IMR-90 (cell line): ENCODE measurements around the gene STIM1. TPM values are rescaled to one million over a fixed set of nuclear protein-coding genes. Genes with fewer than 3 reads are reported as not detected.
"Not testable (repeated sequence)": the region's sequence is repeated elsewhere in the genome, so short reads cannot be mapped to it uniquely, and the experiment has no call there.

Source experiments
- ATAC-seq: fragments of 200-7000 bp; cut with Tn5 transposase; 2 replicates; pipeline ENCODE4 v1.9.1; 2020; ENCODE audit warnings: low read depth, mild to moderate bottlenecking, moderate library complexity
- BruUV-seq: library from RNA; stranded (reverse); fragments of 400-500 nt; replicated peaks from 2 replicates; lab custom pipeline; 2021; lab: Mats Ljungman, UMichigan
- CTCF ChIA-PET: fragments of 300-600 bp; formaldehyde crosslinking; extraction: SDS; loops from one replicate; lab custom pipeline; 2021; ENCODE audit warnings: antibody characterized with exemption; lab: Yijun Ruan, JAX
- POLR2A ChIA-PET: fragments of 300-600 bp; sonication (Branson Sonifier 250); formaldehyde crosslinking; loops from one replicate; lab custom pipeline; 2022; ENCODE audit warnings: antibody characterized with exemption; ENCODE audit not compliant: unreplicated experiment; lab: Charles Lee
- DNase-seq: peaks from one replicate; pipeline ENCODE4 v3.0.0; 2013
- H2AFZ ChIP-seq: replicated peaks from 2 replicates; pipeline ENCODE3; 2013; ENCODE audit warnings: low read length, mild to moderate bottlenecking; ENCODE audit not compliant: poor library complexity
- H2AK5ac ChIP-seq: 2 replicates; pipeline ENCODE4 v1.6.1; 2013; ENCODE audit warnings: low read depth, low read length, inconsistent platforms
- H2AK9ac ChIP-seq: replicated peaks from 2 replicates; pipeline ENCODE3; 2013; ENCODE audit warnings: mild to moderate bottlenecking, low read depth, low read length, moderate library complexity; ENCODE audit not compliant: poor library complexity
- H2BK120ac ChIP-seq: 2 replicates; pipeline ENCODE4 v1.6.1; 2013; ENCODE audit warnings: low read depth, low read length, inconsistent platforms
- H2BK15ac ChIP-seq: 3 replicates; pipeline ENCODE4 v1.6.1; 2013; ENCODE audit warnings: low read depth, low read length, inconsistent platforms
- H2BK20ac ChIP-seq: 2 replicates; pipeline ENCODE4 v1.6.1; 2013; ENCODE audit warnings: low read depth, mild to moderate bottlenecking, inconsistent platforms, low read length, moderate library complexity
- H2BK5ac ChIP-seq: 2 replicates; pipeline ENCODE4 v1.6.1; 2013; ENCODE audit warnings: mild to moderate bottlenecking, low read depth, low read length, inconsistent platforms; ENCODE audit not compliant: poor library complexity, severe bottlenecking
- H3K14ac ChIP-seq: replicated peaks from 2 replicates; pipeline ENCODE4 v1.6.1; 2013; ENCODE audit warnings: low read depth, low read length, inconsistent platforms
- H3K18ac ChIP-seq: 2 replicates; pipeline ENCODE4 v1.6.1; 2013; ENCODE audit warnings: low read depth, low read length, control low read depth
- H3K23ac ChIP-seq: 2 replicates; pipeline ENCODE4 v1.6.1; 2013; ENCODE audit warnings: low read depth, low read length, inconsistent platforms
- H3K27ac ChIP-seq: 2 replicates; pipeline ENCODE4 v1.5.1; 2013; ENCODE audit warnings: mild to moderate bottlenecking, control low read depth, low read length; ENCODE audit not compliant: insufficient read depth
- H3K27me3 ChIP-seq: 2 replicates; pipeline ENCODE4 v1.6.1; 2013; ENCODE audit warnings: low read length; ENCODE audit not compliant: control insufficient read depth, insufficient read depth
- H3K36me3 ChIP-seq: 2 replicates; pipeline ENCODE4 v1.6.1; 2013; ENCODE audit warnings: low read length, mixed read lengths; ENCODE audit not compliant: control insufficient read depth, insufficient read depth
- H3K4ac ChIP-seq: 2 replicates; pipeline ENCODE4 v1.6.1; 2013; ENCODE audit warnings: low read depth, low read length, inconsistent platforms
- H3K4me1 ChIP-seq: 2 replicates; pipeline ENCODE4 v1.6.1; 2013; ENCODE audit warnings: low read length, mixed read lengths; ENCODE audit not compliant: control insufficient read depth, insufficient read depth
- H3K4me2 ChIP-seq: 2 replicates; pipeline ENCODE4 v1.6.1; 2013; ENCODE audit warnings: low read depth, mild to moderate bottlenecking, control low read depth, low read length, moderate library complexity
- H3K4me3 ChIP-seq: 2 replicates; pipeline ENCODE4 v1.5.1; 2013; ENCODE audit warnings: low read depth, mild to moderate bottlenecking, control low read depth, low read length, moderate library complexity; ENCODE audit not compliant: insufficient read depth
- H3K56ac ChIP-seq: 2 replicates; pipeline ENCODE4 v1.6.1; 2013; ENCODE audit warnings: low read length, inconsistent platforms; ENCODE audit not compliant: insufficient read depth; ENCODE audit errors: extremely low read depth
- H3K79me1 ChIP-seq, 2 experiments: 2 replicates each; pipeline ENCODE4 v1.6.1; 2013; ENCODE audit warnings: low read length in 2 of 2, inconsistent platforms in 1 of 2, low read depth in 1 of 2
- H3K9ac ChIP-seq: 2 replicates; pipeline ENCODE4 v1.6.1; 2013; ENCODE audit warnings: low read depth, low read length, control low read depth
- H3K9me1 ChIP-seq: 2 replicates; pipeline ENCODE4 v1.6.1; 2013; ENCODE audit warnings: low read length, inconsistent platforms; ENCODE audit not compliant: insufficient read depth
- H3K9me3 ChIP-seq: 2 replicates; pipeline ENCODE4 v1.6.1; 2013; ENCODE audit warnings: low read length; ENCODE audit not compliant: control insufficient read depth, insufficient read depth
- H4K20me1 ChIP-seq: 2 replicates; pipeline ENCODE4 v1.6.1; 2013; ENCODE audit warnings: low read length, inconsistent platforms; ENCODE audit not compliant: insufficient read depth
- H4K5ac ChIP-seq: 2 replicates; pipeline ENCODE4 v1.6.1; 2013; ENCODE audit warnings: mild to moderate bottlenecking, low read depth, low read length, control low read depth
- H4K8ac ChIP-seq, 2 experiments: 2 replicates each; pipeline ENCODE4 v1.6.1; 2013; ENCODE audit warnings: low read depth in 2 of 2, low read length in 2 of 2, control low read depth in 1 of 2, inconsistent platforms in 1 of 2
- H4K91ac ChIP-seq: 2 replicates; pipeline ENCODE4 v1.6.1; 2013; ENCODE audit warnings: low read depth, low read length, inconsistent platforms; ENCODE audit not compliant: insufficient read depth
- WGBS, 2 experiments: methylation state at CpG; one replicate each; pipeline versions ENCODE4 v1.1.5 to v1.1.7; 2013; ENCODE audit warnings: missing lambda C conversion rate in 2 of 2; ENCODE audit not compliant: insufficient read length in 1 of 2; ENCODE audit errors: extremely low coverage in 2 of 2; 5-methylcytosine and 5-hydroxymethylcytosine counted together
- dilution Hi-C: fragments of 300-500 bp; cut with HindIII; formaldehyde crosslinking; loops from one replicate; pipeline ENCODE4 v1.14.3; 2018; ENCODE audit warnings: low sequenced_read_pairs; ENCODE audit not compliant: unreplicated experiment
- in situ Hi-C: fragments of 300-500 bp; cut with MboI; formaldehyde crosslinking; loops from 3 replicates; pipeline ENCODE4 v1.14.3; 2019; ENCODE audit warnings: low sequenced_read_pairs, inconsistent platforms, mixed read lengths
- intact Hi-C: fragments of 100-400 bp; cut with micrococcal nuclease; formaldehyde crosslinking; loops from 2 replicates; pipeline ENCODE4 v1.10.0; 2022
- polyA plus RNA-seq, 3 experiments: library from polyadenylated mRNA; depleted of rRNA; stranded (reverse); fragments of >200 nt; gene quantifications; 2 replicates each; pipeline ENCODE4 v1.2.3, GENCODE V29; 2012; ENCODE audit warnings: low replicate concordance in 1 of 3
- total RNA-seq: library from RNA; depleted of rRNA; stranded (reverse); fragments of >200 nt; gene quantifications from 2 replicates; pipeline ENCODE4 v1.2.3, GENCODE V29; 2012

STIM1 gene
- total and polyA plus RNA-seq, 2 of the 4 experiments (the other 2 are of a cell fraction), result 17.9 to 23.0 TPM

- H3K4me3 ChIP-seq, H2AK9ac ChIP-seq, H4K20me1 ChIP-seq, H2BK15ac ChIP-seq, POLR2A ChIA-PET, H3K27me3 ChIP-seq, H3K9ac ChIP-seq, H2AK5ac ChIP-seq, H3K36me3 ChIP-seq, H4K91ac ChIP-seq, BruUV-seq, H2BK120ac ChIP-seq, H2AFZ ChIP-seq, dilution Hi-C loops, H2BK20ac ChIP-seq, intact Hi-C loops, in situ Hi-C loops, H3K4me2 ChIP-seq, H3K27ac ChIP-seq, H4K5ac ChIP-seq, H3K14ac ChIP-seq, H3K4ac ChIP-seq, ATAC-seq, H4K8ac ChIP-seq, H2BK5ac ChIP-seq, H3K23ac ChIP-seq, H3K56ac ChIP-seq, DNase-seq, H3K9me3 ChIP-seq, H3K18ac ChIP-seq: not testable (repeated sequence)
- Histone ChIP-seq H3K9me1 (0 out of 2 replicates have a peak, but pooled peaks cover 15% of the 10 kb centered on the region), H3K4me1 (peaks cover 19% of the 10 kb centered on the region), H3K79me1 (peaks cover 44 to 67% of the 10 kb centered on the region in 2 experiments)
- WGBS, 2 experiments, result no CpG with 5 or more reads among the region's 4 CpGs
- CTCF ChIA-PET, result interaction anchor here (1.5 kb wide), 1 partner anchor 12 kb away, joined by 4 read pairs; no protein-coding TSS in a partner anchor
Measured at GRCh38 chr11:3860898-3861393, 5.5 kb downstream of the STIM1 start.
